Mucosa of descending colon (tissue), 3 donors: ENCODE data around the gene MARK3. TPM values are rescaled to one million over a fixed set of nuclear protein-coding genes. Genes with fewer than 3 reads are reported as not detected.

Experiments used
- ATAC-seq: fragments of 200-7000 bp; cut with Tn5 transposase; one replicate; pipeline ENCODE4 v1.9.1; 2020; ENCODE audit warnings: mild to moderate bottlenecking, moderate library complexity
- DNase-seq, 3 donors: peaks; one replicate each; pipeline ENCODE4 v3.0.0-alpha.2; 2020
- H3K36me3 ChIP-seq: fragments of 200-600 bp; one replicate; pipeline ENCODE4 v1.8.0; 2021; ENCODE audit warnings: low read depth, mild to moderate bottlenecking
- H3K4me1 ChIP-seq: fragments of 200-600 bp; one replicate; pipeline ENCODE4 v1.8.0; 2021; ENCODE audit warnings: low read depth, mild to moderate bottlenecking
- H3K4me3 ChIP-seq: fragments of 200-600 bp; one replicate; pipeline ENCODE4 v1.8.0; 2021; ENCODE audit warnings: mild to moderate bottlenecking
- H3K9me3 ChIP-seq: fragments of 200-600 bp; one replicate; pipeline ENCODE4 v1.8.0; 2021; ENCODE audit warnings: mild to moderate bottlenecking
- intact Hi-C, 2 donors: fragments of 100-400 bp; cut with DNase I in 1 of 2; cut with micrococcal nuclease in 1 of 2; formaldehyde crosslinking; loops; one replicate each; pipeline versions ENCODE4 v1.11.0 to v1.11.1; 2022; cut with DNase I, micrococcal nuclease
- total RNA-seq, 3 donors: library from RNA; stranded (reverse); fragmentation: NEBNext Ultra II Directional in 2 of 3; extraction: Animal tissue kit (Norgen Biotek cat#: 25700) in 2 of 3; gene quantifications; one replicate each; pipeline versions ENCODE4 v1.2.1 to v1.2.4, GENCODE V29; 2021 to 2023
- TF ChIP-seq, protein P1 (sequence below): fragments of 200-600 bp; IDR thresholded peaks from one replicate; pipeline ENCODE4 v1.8.0; 2022; ENCODE audit warnings: antibody characterized with exemption, mild to moderate bottlenecking
- donor health status: DM: no; HTN: no; CAD: no; lungs with moderate emphysema.
- donor health status: DM: no; HTN: no; CAD: no.
- donor health status: DM: no; HTN: yes; CAD: no.

The MARK3 gene
- total RNA-seq, 3 donors from 2014 or later = 60.8 to 85.7 (median 66.8) TPM

GRCh38 chr14:103496776-103497175 is 111.6 kb downstream of the MARK3 start:
- no peak overlapping the region for H3K4me3 ChIP-seq
- ATAC-seq (no peak), DNase-seq (no peak)
- peaks cover 4% of the 10 kb centered on the region for H3K4me1 ChIP-seq
- no peaks in the 10 kb centered on the region for H3K36me3 ChIP-seq
- intact Hi-C loops = no loop called here
- TF ChIP-seq, protein P1, sequence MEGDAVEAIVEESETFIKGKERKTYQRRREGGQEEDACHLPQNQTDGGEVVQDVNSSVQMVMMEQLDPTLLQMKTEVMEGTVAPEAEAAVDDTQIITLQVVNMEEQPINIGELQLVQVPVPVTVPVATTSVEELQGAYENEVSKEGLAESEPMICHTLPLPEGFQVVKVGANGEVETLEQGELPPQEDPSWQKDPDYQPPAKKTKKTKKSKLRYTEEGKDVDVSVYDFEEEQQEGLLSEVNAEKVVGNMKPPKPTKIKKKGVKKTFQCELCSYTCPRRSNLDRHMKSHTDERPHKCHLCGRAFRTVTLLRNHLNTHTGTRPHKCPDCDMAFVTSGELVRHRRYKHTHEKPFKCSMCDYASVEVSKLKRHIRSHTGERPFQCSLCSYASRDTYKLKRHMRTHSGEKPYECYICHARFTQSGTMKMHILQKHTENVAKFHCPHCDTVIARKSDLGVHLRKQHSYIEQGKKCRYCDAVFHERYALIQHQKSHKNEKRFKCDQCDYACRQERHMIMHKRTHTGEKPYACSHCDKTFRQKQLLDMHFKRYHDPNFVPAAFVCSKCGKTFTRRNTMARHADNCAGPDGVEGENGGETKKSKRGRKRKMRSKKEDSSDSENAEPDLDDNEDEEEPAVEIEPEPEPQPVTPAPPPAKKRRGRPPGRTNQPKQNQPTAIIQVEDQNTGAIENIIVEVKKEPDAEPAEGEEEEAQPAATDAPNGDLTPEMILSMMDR = no peak
- H3K9me3 ChIP-seq = no peaks in the 10 kb centered on the region

DNA sequence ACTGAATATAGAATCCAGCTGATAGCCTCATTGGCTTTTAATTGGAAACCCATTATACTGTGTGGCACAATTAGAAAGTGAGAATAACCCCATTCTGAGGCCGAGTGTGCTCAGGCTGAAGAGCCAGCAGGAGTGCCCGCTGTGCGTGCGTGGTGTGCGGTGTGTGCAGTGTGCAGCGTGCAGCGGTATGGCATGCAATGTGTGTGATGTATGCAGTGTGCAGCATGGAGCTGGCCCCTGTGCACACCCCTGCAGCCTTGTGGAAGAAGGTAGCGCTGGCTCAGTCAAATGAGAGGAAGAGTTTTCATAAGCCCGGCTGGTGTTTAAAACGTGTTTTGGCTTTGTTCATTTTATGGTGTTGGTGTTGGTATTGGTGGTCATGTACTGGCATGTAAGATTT is 114.5 kb downstream of the MARK3 start:
- TF ChIP-seq, protein P1 = no peak
- H3K4me1 ChIP-seq = peaks cover 4% of the 10 kb centered on the region
- DNase-seq (no peak), ATAC-seq (peak; percentile 38)
- no peaks in the 10 kb centered on the region for H3K36me3 ChIP-seq
- no peaks in the 10 kb centered on the region for H3K9me3 ChIP-seq
- no peak overlapping the region for H3K4me3 ChIP-seq
- intact Hi-C loops = loop anchor here (5.0 to 10.0 kb wide), 2 partner anchors 48 to 55 kb away; no protein-coding TSS in a partner anchor

DNA sequence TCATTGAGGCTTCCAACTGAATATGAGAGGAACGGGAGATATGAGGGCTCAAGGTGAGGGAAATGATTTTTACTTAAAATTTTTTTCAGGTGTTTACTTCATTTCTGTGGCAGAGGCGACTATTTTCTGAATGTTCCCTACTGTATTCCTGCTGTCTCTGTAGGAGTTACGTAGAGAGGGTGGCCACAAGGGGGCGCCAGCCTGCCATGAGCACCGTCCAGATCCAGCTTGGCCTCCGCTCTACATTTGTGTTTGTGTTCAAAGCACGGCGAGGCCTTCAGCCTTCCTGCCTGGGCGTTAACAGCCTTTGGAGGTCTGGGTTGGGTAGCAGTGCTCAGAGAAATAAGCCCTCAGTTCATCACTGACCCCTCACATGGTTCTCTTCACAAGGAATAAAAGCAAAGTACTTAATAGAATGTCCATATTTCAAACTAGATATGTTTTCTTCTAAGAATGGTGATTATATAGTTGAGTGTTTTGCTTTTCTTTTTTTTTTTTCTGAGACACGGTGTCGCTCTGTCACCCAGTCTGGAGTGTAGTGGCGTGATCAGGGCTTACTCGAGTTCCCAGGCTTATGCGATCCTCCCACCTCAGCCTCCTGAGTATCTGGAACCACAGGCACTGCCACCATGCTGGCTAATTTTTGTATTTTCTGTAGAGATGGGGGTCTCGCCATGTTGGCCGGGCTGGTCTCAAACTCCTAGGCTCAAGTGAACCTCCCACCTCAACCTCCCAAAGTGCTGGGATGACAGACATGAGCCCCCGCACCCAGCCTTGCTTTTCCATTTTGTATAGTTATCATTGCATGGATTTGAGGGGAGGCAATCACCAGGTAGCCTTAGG is 115.2 kb downstream of the MARK3 start:
- peak; percentile 99 for ATAC-seq
- Histone ChIP-seq H3K4me1 (peaks cover 4% of the 10 kb centered on the region), H3K9me3 (no peaks in the 10 kb centered on the region), H3K36me3 (no peaks in the 10 kb centered on the region), H3K4me3 (no peak overlapping the region)
- TF ChIP-seq, protein P1 = peak; percentile 78
- intact Hi-C loops = loop anchor here (5.0 to 10.0 kb wide), 2 partner anchors 47 to 54 kb away; no protein-coding TSS in a partner anchor
- DNase-seq = peak; percentile 81 to 98 (median 90)

DNA sequence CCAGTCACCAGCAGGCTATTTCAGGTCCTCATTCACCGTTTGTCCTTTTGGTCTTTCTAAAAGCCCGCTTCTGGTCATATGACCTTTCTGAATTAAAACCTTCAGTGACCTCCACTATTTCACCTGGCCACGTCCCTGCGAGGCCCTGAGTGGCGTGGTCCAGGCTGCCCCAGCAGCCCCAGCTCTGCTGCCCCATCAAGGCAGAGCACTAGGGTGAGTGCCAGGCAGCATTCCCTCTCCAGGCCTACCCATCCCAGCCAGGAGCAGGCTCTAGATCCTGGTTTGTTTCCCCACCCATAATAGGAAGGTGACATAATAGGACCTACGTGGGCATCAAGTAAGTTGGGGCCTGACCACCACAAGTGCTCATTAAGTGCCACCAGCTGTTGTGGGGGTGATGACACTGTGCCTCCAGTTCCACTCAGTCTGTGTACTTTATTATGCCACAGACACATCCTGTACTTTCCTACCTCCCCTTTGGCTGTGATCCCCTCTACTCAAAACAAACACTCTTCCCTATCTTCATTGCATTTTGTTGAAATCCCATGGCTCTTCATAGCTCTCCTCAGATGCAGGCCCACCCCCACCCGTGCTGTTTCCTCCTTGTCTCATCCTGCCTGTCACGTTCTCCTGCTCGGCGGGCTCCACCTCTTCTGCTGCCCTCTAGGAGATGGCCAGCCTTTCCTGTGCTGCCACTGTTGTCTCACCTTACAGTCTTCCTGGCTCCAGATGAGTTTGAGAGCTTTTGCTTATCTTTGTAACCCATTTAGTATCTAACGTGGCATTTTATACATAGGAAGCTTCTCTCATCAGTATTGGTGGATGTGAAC is 116.0 kb downstream of the MARK3 start:
- Histone ChIP-seq H3K36me3 (no peaks in the 10 kb centered on the region), H3K9me3 (no peaks in the 10 kb centered on the region), H3K4me3 (no peak overlapping the region), H3K4me1 (peaks cover 4% of the 10 kb centered on the region)
- TF ChIP-seq, protein P1 = no peak
- DNase-seq = no peak
- intact Hi-C loops = loop anchor here (5.0 to 10.0 kb wide), 2 partner anchors 46 to 54 kb away; no protein-coding TSS in a partner anchor
- no peak for ATAC-seq

- DNase-seq (no peak), ATAC-seq (no peak)
- intact Hi-C loops = loop anchor here (5.0 to 10.0 kb wide), 2 partner anchors 45 to 53 kb away; no protein-coding TSS in a partner anchor
- no peaks in the 10 kb centered on the region for H3K36me3 ChIP-seq
- no peak overlapping the region for H3K4me3 ChIP-seq
- no peaks in the 10 kb centered on the region for H3K9me3 ChIP-seq
- H3K4me1 ChIP-seq = peaks cover 4% of the 10 kb centered on the region
- TF ChIP-seq, protein P1 = no peak
Observed at GRCh38 chr14:103501921-103502669, 116.9 kb downstream of the MARK3 start.
